ENCODE measurements around the gene BOD1. TPM values are rescaled to one million over a fixed set of nuclear protein-coding genes. Genes with fewer than 3 reads are reported as not detected.

The BOD1 gene
- total RNA-seq, 4 donors from 2014 or later, result 50.8 to 64.4 (median 54.7) TPM

- ATAC-seq, result no peak
- no peaks in the 10 kb centered on the region for H3K4me1 ChIP-seq
- H3K9me3 ChIP-seq, result no peaks in the 10 kb centered on the region
- no peak for TF ChIP-seq EP300 (IDR thresholded peaks at IDR 0.05)
- no peaks in the 10 kb centered on the region for H3K36me3 ChIP-seq
- WGBS, 2 donors (ENCODE audit: low coverage in 1 of 2), result 73 to 80% methylated on average over 3 to 9 of the region's 11 CpGs
- H3K4me3 ChIP-seq, result no peak overlapping the region
- no peak overlapping the region for H3K27ac ChIP-seq
- peaks cover 21% of the 10 kb centered on the region for H3K27me3 ChIP-seq
Measured at GRCh38 chr5:173642895-173643481, 26.5 kb upstream of the BOD1 start.

- no peak for ATAC-seq
Measured at GRCh38 chr5:173642191-173642816, 25.9 kb upstream of the BOD1 start.

DNA sequence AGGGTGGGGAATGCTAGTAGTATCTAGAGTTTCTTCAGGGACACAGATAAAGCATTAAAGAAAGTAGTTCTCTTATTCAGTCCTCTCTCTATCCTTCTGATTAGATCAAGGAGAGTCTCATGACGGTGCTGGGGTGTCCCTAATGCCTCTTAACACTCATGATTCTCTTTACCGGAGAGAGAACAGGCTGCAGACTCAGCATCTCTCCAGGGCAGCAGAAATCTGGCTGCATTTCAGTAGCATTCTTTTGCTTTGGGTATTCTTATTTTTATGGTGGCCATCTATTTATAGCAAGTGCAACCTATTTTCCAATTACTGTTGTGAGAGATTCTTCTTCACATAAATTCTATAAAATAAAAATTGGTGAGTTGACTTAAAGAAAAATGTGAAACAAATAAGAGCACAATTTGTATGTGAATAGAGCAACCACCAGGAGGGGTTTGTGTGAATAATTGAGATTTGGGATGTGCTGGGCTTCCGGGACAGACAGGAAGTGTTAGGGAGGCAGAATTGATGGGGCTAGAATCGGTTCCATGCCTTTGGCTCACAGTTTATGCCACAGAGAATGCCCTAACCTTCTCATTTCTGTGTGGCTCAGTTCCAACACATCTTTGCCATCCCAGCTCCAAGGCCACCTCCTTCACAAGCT is 23.8 kb upstream of the BOD1 start:
- H3K36me3 ChIP-seq, result no peaks in the 10 kb centered on the region
- H3K4me3 ChIP-seq, result no peak overlapping the region
- no peaks in the 10 kb centered on the region for H3K4me1 ChIP-seq
- WGBS, 2 donors (ENCODE audit: low coverage in 1 of 2), result 30 to 36% methylated on average over 2 to 4 of the region's 4 CpGs
- TF ChIP-seq POLR2A (IDR thresholded peaks at IDR 0.05) (no peak), EP300 (IDR thresholded peaks at IDR 0.05) (no peak), POLR2AphosphoS5 (IDR thresholded peaks at IDR 0.05) (no peak)
- TF ChIP-seq, protein P1, sequence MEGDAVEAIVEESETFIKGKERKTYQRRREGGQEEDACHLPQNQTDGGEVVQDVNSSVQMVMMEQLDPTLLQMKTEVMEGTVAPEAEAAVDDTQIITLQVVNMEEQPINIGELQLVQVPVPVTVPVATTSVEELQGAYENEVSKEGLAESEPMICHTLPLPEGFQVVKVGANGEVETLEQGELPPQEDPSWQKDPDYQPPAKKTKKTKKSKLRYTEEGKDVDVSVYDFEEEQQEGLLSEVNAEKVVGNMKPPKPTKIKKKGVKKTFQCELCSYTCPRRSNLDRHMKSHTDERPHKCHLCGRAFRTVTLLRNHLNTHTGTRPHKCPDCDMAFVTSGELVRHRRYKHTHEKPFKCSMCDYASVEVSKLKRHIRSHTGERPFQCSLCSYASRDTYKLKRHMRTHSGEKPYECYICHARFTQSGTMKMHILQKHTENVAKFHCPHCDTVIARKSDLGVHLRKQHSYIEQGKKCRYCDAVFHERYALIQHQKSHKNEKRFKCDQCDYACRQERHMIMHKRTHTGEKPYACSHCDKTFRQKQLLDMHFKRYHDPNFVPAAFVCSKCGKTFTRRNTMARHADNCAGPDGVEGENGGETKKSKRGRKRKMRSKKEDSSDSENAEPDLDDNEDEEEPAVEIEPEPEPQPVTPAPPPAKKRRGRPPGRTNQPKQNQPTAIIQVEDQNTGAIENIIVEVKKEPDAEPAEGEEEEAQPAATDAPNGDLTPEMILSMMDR (IDR thresholded peaks at IDR 0.05), result no peak
- H3K27me3 ChIP-seq, result peaks cover 2% of the 10 kb centered on the region
- no peaks in the 10 kb centered on the region for H3K9me3 ChIP-seq
- no peak overlapping the region for H3K27ac ChIP-seq
- ATAC-seq, result no peak

More at GRCh38 chr5:173642191-173642816, 25.9 kb upstream of the BOD1 start:
- TF ChIP-seq, protein P1 (IDR thresholded peaks at IDR 0.05), result no peak
- TF ChIP-seq POLR2A (IDR thresholded peaks at IDR 0.05) (no peak), EP300 (IDR thresholded peaks at IDR 0.05) (no peak), POLR2AphosphoS5 (IDR thresholded peaks at IDR 0.05) (no peak)
- Histone ChIP-seq H3K4me1 (no peaks in the 10 kb centered on the region), H3K9me3 (no peaks in the 10 kb centered on the region), H3K27me3 (peaks cover 21% of the 10 kb centered on the region), H3K4me3 (no peak overlapping the region), H3K27ac (no peak overlapping the region), H3K36me3 (no peaks in the 10 kb centered on the region)
- 73 to 83% methylated on average over 5 to 7 of the region's 9 CpGs for WGBS, 2 donors (ENCODE audit: low coverage in 1 of 2)

- Histone ChIP-seq H3K27me3 (no peaks in the 10 kb centered on the region), H3K4me3 (no peak overlapping the region), H3K27ac (no peak overlapping the region), H3K36me3 (no peaks in the 10 kb centered on the region), H3K4me1 (no peaks in the 10 kb centered on the region), H3K9me3 (no peaks in the 10 kb centered on the region)
- TF ChIP-seq POLR2A (IDR thresholded peaks at IDR 0.05), result no peak
- TF ChIP-seq POLR2AphosphoS5 (IDR thresholded peaks at IDR 0.05), result no peak
- TF ChIP-seq, protein P1 (IDR thresholded peaks at IDR 0.05), result no peak
- no peak for TF ChIP-seq EP300 (IDR thresholded peaks at IDR 0.05)
- WGBS, 2 donors (ENCODE audit: low coverage in 1 of 2), result 64 to 78% methylated on average over 5 to 9 of the region's 10 CpGs
- ATAC-seq, result no peak
Measured at GRCh38 chr5:173638126-173639040, 21.9 kb upstream of the BOD1 start.

GRCh38 chr5:173637340-173637739 is 20.9 kb upstream of the BOD1 start:
- 69 to 74% methylated on average over 3 to 7 of the region's 7 CpGs for WGBS, 2 donors (ENCODE audit: low coverage in 1 of 2)
- no peak overlapping the region for H3K4me3 ChIP-seq
- H3K27ac ChIP-seq, result no peak overlapping the region
- no peaks in the 10 kb centered on the region for H3K27me3 ChIP-seq
- H3K9me3 ChIP-seq, result no peaks in the 10 kb centered on the region
- no peak for ATAC-seq
- no peaks in the 10 kb centered on the region for H3K36me3 ChIP-seq
- TF ChIP-seq, protein P1 (IDR thresholded peaks at IDR 0.05), result no peak
- H3K4me1 ChIP-seq, result no peaks in the 10 kb centered on the region

Data from gastroesophageal sphincter (tissue), 4 donors.